ENCODE results near the gene ERCC1. TPM values are rescaled to one million over a fixed set of nuclear protein-coding genes. Genes with fewer than 3 reads are reported as not detected.
"Not testable (repeated sequence)": the region's sequence is repeated elsewhere in the genome, so short reads cannot be mapped to it uniquely, and the experiment has no call there.

The ERCC1 gene
- total RNA-seq, 3 donors from 2014 or later: 89.9 to 96.7 (median 91.2) TPM

DNA sequence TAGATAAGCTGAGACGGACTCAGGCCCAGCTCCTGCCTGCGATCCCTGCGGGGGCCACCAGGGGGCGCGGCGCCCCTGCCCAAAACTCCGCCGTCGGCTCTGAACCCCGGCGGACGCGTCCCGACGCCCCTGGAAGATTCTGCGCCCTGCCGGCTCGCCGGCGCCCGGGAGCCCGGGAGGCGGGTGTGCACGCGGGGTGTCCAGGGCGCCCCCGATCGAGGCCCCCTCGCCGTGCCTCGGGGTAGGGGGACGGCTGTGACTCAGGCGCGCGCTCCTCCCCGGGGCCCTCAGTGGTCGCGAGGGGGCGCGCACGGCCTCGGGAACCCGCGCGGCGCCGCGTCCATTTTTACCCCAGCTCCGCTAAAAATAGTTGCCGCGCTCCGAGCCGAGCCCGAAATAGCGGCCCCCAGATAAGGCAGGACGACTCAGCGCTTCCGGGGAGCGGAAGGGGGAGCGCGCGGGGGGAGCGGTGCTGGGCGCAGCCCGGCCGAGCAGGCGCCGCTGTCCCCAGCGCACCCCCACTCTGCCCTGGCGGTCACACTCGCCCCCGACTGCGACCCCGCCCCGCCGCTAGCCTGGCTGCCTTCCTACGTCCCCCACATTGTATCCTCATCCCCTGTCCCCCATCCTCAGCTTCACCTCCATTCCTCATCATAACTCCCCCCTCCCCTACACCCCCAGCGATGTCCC is 16.0 kb upstream of the ERCC1 start:
- Histone ChIP-seq H3K4me3 (peak overlapping the region; percentile 58 to 88 (median 74)), H3K27ac (peak overlapping the region; percentile 96 to 97), H3K9me3 (no peaks in the 10 kb centered on the region), H3K4me1 (peaks cover 0 to 7% of the 10 kb centered on the region in 2 donors), H3K36me3 (no peaks in the 10 kb centered on the region), H3K27me3 (no peaks in the 10 kb centered on the region)
- intact Hi-C loops (cut with DNase I; ENCODE audit: low total_unique reads): loop anchor here (2.0 kb wide), 1 partner anchor 41 kb away; no protein-coding TSS in a partner anchor
- DNase-seq (ENCODE audit: low spot score in 2 of 2): peak; percentile 69 to 75
- peak in 2 of 3 donors; percentile 37 to 64 for TF ChIP-seq POLR2AphosphoS5 (IDR thresholded peaks at IDR 0.05)
- TF ChIP-seq POLR2A (IDR thresholded peaks at IDR 0.05): no peak
- TF ChIP-seq CTCF (IDR thresholded peaks at IDR 0.05): peak; percentile 96 to 99 (median 99)

DNA sequence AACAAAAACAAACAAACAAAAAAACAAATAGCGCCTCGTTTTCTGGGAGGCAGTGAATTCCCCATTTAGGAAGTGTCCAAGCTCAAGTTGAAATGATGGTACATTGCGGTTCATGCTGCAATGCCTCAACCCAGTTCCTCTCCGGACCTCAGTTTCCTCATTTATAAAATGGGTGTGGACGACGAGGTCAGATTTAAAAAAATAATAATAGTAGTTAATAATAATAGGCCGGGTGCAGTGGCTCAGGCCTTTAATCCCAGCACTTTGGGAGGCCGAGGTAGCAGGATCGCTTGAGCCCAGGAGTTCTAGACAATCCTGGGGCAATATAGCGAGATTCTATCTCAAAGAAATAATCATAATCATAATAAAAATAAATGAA is 15.5 kb upstream of the ERCC1 start:
- Histone ChIP-seq H3K4me3 (peak overlapping the region; percentile 58 to 88 (median 74)), H3K9me3 (no peaks in the 10 kb centered on the region), H3K27ac (peak overlapping the region; percentile 96 to 97), H3K4me1 (peaks cover 0 to 4% of the 10 kb centered on the region in 2 donors), H3K27me3 (no peaks in the 10 kb centered on the region), H3K36me3 (no peaks in the 10 kb centered on the region)
- no peak for TF ChIP-seq CTCF (IDR thresholded peaks at IDR 0.05)
- no peak for TF ChIP-seq POLR2A (IDR thresholded peaks at IDR 0.05)
- no peak for TF ChIP-seq POLR2AphosphoS5 (IDR thresholded peaks at IDR 0.05)
- no peak for DNase-seq (ENCODE audit: low spot score in 2 of 2)
- intact Hi-C loops (cut with DNase I; ENCODE audit: low total_unique reads): loop anchor here (2.0 kb wide), 1 partner anchor 42 kb away; no protein-coding TSS in a partner anchor

DNA sequence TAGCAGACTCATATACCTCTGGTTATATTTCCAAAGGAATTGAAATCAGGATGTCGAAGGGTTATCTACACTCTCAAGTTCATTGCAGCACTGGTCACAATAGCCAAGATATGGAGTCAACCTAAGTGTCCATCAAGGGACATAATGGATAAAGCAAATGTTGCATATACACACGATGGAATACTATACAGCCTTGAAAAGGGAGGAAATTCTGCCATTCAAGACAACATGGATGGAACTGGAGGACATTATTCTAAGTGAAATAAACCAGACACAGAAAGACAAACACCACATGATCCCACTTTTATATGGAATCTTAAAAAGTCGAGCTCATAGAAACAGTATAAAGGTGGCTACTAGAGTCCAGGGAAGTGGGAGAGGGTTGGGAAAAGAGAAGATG is 13.6 kb upstream of the ERCC1 start:
- Histone ChIP-seq H3K9me3 (no peaks in the 10 kb centered on the region), H3K4me3 (no peak overlapping the region), H3K27me3 (no peaks in the 10 kb centered on the region), H3K36me3 (no peaks in the 10 kb centered on the region), H3K27ac (no peak overlapping the region), H3K4me1 (no peaks in the 10 kb centered on the region)
- no peak for DNase-seq (ENCODE audit: low spot score in 2 of 2)
- TF ChIP-seq POLR2AphosphoS5 (IDR thresholded peaks at IDR 0.05) (no peak), CTCF (IDR thresholded peaks at IDR 0.05) (no peak), POLR2A (IDR thresholded peaks at IDR 0.05) (no peak)
- intact Hi-C loops (cut with DNase I; ENCODE audit: low total_unique reads): no loop called here

GRCh38 chr19:45432543-45432942 is 8.8 kb upstream of the ERCC1 start:
- H3K4me3 ChIP-seq; H3K4me1 ChIP-seq; H3K27ac ChIP-seq; DNase-seq (ENCODE audit: low spot score in 2 of 2); H3K36me3 ChIP-seq; H3K9me3 ChIP-seq; intact Hi-C loops (cut with DNase I; ENCODE audit: low total_unique reads); H3K27me3 ChIP-seq: not testable (repeated sequence)

- H3K27ac ChIP-seq; intact Hi-C loops (cut with DNase I; ENCODE audit: low total_unique reads): not testable (repeated sequence)
Measured at GRCh38 chr19:45431008-45431407, 7.3 kb upstream of the ERCC1 start.

GRCh38 chr19:45429896-45430295 is 6.2 kb upstream of the ERCC1 start:
- H3K9me3 ChIP-seq; H3K27ac ChIP-seq; H3K27me3 ChIP-seq; DNase-seq (ENCODE audit: low spot score in 2 of 2); H3K36me3 ChIP-seq; H3K4me3 ChIP-seq; H3K4me1 ChIP-seq: not testable (repeated sequence)
- intact Hi-C loops (cut with DNase I; ENCODE audit: low total_unique reads): loop anchor here (10.0 kb wide), 1 partner anchor 45 kb away; no protein-coding TSS in a partner anchor

More at GRCh38 chr19:45431008-45431407, 7.3 kb upstream of the ERCC1 start:
- not testable (repeated sequence) for H3K27me3 ChIP-seq; DNase-seq (ENCODE audit: low spot score in 2 of 2); H3K9me3 ChIP-seq; H3K36me3 ChIP-seq; H3K4me3 ChIP-seq; H3K4me1 ChIP-seq

Measured in breast epithelium (tissue), 4 donors.